T-cell (primary cell): ENCODE results near the gene HPN. TPM values are rescaled to one million over a fixed set of nuclear protein-coding genes. Genes with fewer than 3 reads are reported as not detected.

Source experiments
- ATAC-seq, 4 experiments: fragments of 200-7000 bp in 3 of 4; fragments of 150-1000 bp in 1 of 4; cut with Tn5 transposase; replicated peaks in 1 of 4; 1 replicate in 3 of 4; 2 replicates in 1 of 4; pipeline ENCODE4 v1.10.0; 2021; ENCODE audit warnings: moderate library complexity in 3 of 4, mild to moderate bottlenecking in 2 of 4, moderate number of reproducible peaks in 1 of 4
- CTCF ChIA-PET, 2 donors: fragments of 300-600 bp; sonication (Branson Sonifier 250); formaldehyde crosslinking; loops; one replicate each; lab custom pipeline; 2022; ENCODE audit warnings: antibody characterized with exemption in 2 of 2; lab: Charles Lee
- POLR2A ChIA-PET, 2 donors: fragments of 300-600 bp; sonication (Branson Sonifier 250); formaldehyde crosslinking; loops; one replicate each; lab custom pipeline; 2022; ENCODE audit warnings: antibody characterized with exemption in 2 of 2; lab: Charles Lee
- DNase-seq, 35 experiments: peaks; one replicate each; pipeline versions ENCODE4 v3.0.0 to v3.0.0-alpha.2; 2013 to 2023
- H3K27ac ChIP-seq: one replicate; pipeline ENCODE4 v1.5.1; 2013; ENCODE audit warnings: low read length
- H3K27me3 ChIP-seq, 2 experiments: replicated peaks in 1 of 2; 1 replicate in 1 of 2; 2 replicates in 1 of 2; pipeline versions ENCODE4 v1.6.1 to v1.7.0; 2013; ENCODE audit warnings: low read length in 1 of 2, mixed read lengths in 1 of 2; ENCODE audit not compliant: control insufficient read depth in 2 of 2, insufficient read depth in 2 of 2; ENCODE audit errors: extremely low read depth in 1 of 2
- H3K36me3 ChIP-seq, 2 donors: 1 replicate in 1 of 2; 2 replicates in 1 of 2; pipeline versions ENCODE4 v1.6.1 to v1.7.0; 2013; ENCODE audit warnings: low read length in 1 of 2; ENCODE audit not compliant: control insufficient read depth in 2 of 2, insufficient read depth in 1 of 2; ENCODE audit errors: extremely low read depth in 1 of 2
- H3K4me1 ChIP-seq, 2 experiments: 1 replicate in 1 of 2; 2 replicates in 1 of 2; pipeline versions ENCODE4 v1.6.1 to v1.7.0; 2013; ENCODE audit warnings: low read length in 2 of 2, mixed read lengths in 1 of 2; ENCODE audit not compliant: insufficient read depth in 2 of 2, control insufficient read depth in 1 of 2; ENCODE audit errors: extremely low read depth in 1 of 2
- H3K4me3 ChIP-seq, 2 donors: 1 replicate in 1 of 2; 2 replicates in 1 of 2; pipeline versions ENCODE4 v1.5.1 to v1.7.0; 2013; ENCODE audit warnings: mild to moderate bottlenecking in 2 of 2, low read length in 1 of 2, moderate library complexity in 1 of 2; ENCODE audit not compliant: control insufficient read depth in 1 of 2; ENCODE audit errors: extremely low read depth in 1 of 2
- H3K9me3 ChIP-seq: 2 replicates; pipeline ENCODE4 v1.7.0; 2013
- H3K27ac Mint-ChIP-seq, 2 donors: one replicate each; pipeline ENCODE4 v1.8.0; 2020 to 2021; ENCODE audit warnings: mild to moderate bottlenecking in 2 of 2, mixed read lengths in 2 of 2
- H3K27me3 Mint-ChIP-seq, 2 donors: one replicate each; pipeline ENCODE4 v1.8.0; 2021 to 2022; ENCODE audit warnings: mixed read lengths in 2 of 2
- H3K36me3 Mint-ChIP-seq: one replicate; pipeline ENCODE4 v1.8.0; 2021; ENCODE audit warnings: mixed read lengths
- H3K4me1 Mint-ChIP-seq, 3 donors: one replicate each; pipeline ENCODE4 v1.8.0; 2020 to 2022; ENCODE audit warnings: mixed read lengths in 3 of 3, mild to moderate bottlenecking in 1 of 3
- H3K4me3 Mint-ChIP-seq, 3 donors: one replicate each; pipeline ENCODE4 v1.8.0; 2020 to 2022; ENCODE audit warnings: mild to moderate bottlenecking in 3 of 3, mixed read lengths in 3 of 3, moderate library complexity in 3 of 3
- H3K9me3 Mint-ChIP-seq, 3 donors: one replicate each; pipeline ENCODE4 v1.8.0; 2020 to 2022; ENCODE audit warnings: mixed read lengths in 3 of 3
- WGBS: methylation state at CpG from one replicate; pipeline ENCODE4 v1.1.5; 2013; ENCODE audit warnings: missing lambda C conversion rate; ENCODE audit not compliant: insufficient coverage; 5-methylcytosine and 5-hydroxymethylcytosine counted together
- total RNA-seq, 35 experiments: library from RNA in 6 of 35; stranded (reverse) in 6 of 35; fragments of 120-200 nt in 1 of 35; gene quantifications; one replicate each; pipeline versions ENCODE4 v1.2.1 to v1.2.4 and lab custom pipeline; 2013 to 2026

HPN gene
- total RNA-seq, 5 donors from 2014 or later (not counting 1 experiment from before 2014, with no cell fraction given): 0.41 to 0.51 (median 0.46) TPM; not detected in 2

GRCh38 chr19:35066691-35067563 is 25.4 kb downstream of the HPN start:
- no peaks in the 10 kb centered on the region for H3K36me3 Mint-ChIP-seq
- H3K27ac ChIP-seq: no peak overlapping the region
- no peak overlapping the region for H3K4me3 Mint-ChIP-seq

GRCh38 chr19:35068941-35069634 is 27.6 kb downstream of the HPN start:
- Mint-ChIP-seq H3K9me3 (no peaks in the 10 kb centered on the region), H3K4me3 (no peak overlapping the region), H3K27me3 (no peaks in the 10 kb centered on the region), H3K36me3 (no peaks in the 10 kb centered on the region), H3K27ac (no peak overlapping the region), H3K4me1 (peaks cover 0 to 9% (median 4%) of the 10 kb centered on the region in 3 donors)
- ATAC-seq (no peak), DNase-seq (no peak)
- H3K4me1 ChIP-seq: peaks cover 0 to 8% of the 10 kb centered on the region in 2 experiments
- H3K36me3 ChIP-seq: no peaks in the 10 kb centered on the region
- POLR2A ChIA-PET: no interaction called here
- H3K9me3 ChIP-seq: no peaks in the 10 kb centered on the region
- WGBS: 88% methylated on average over 3 of the region's 10 CpGs
- H3K4me3 ChIP-seq: no peak overlapping the region
- peaks cover 0 to 5% of the 10 kb centered on the region in 2 experiments for H3K27me3 ChIP-seq
- CTCF ChIA-PET: interaction anchor here in 1 of 2 donors (1.8 kb wide), 1 partner anchor 72 kb away, joined by 8 read pairs; no protein-coding TSS in a partner anchor
- no peak overlapping the region for H3K27ac ChIP-seq

More at GRCh38 chr19:35066691-35067563, 25.4 kb downstream of the HPN start:
- peak; percentile 88 to 97 (median 94) for ATAC-seq
- DNase-seq: peak; percentile 73 to 93 (median 85)
- Histone ChIP-seq H3K9me3 (no peaks in the 10 kb centered on the region), H3K36me3 (no peaks in the 10 kb centered on the region), H3K4me1 (peaks cover 0 to 8% of the 10 kb centered on the region in 2 experiments), H3K27me3 (peaks cover 0 to 8% of the 10 kb centered on the region in 2 experiments), H3K4me3 (no peak overlapping the region)
- ChIA-PET POLR2A (interaction anchor here in 1 of 2 donors (0.6 kb wide), 2 partner anchors 111 to 145 kb away, joined by 3 to 6 read pairs; no protein-coding TSS in a partner anchor), CTCF (interaction anchor here (0.6 to 1.2 kb wide), 6 partner anchors 10 to 81 kb away, joined by 3 to 5 read pairs (median 4); no protein-coding TSS in a partner anchor)
- H3K4me1 Mint-ChIP-seq: peaks cover 0 to 9% (median 4%) of the 10 kb centered on the region in 3 donors
- H3K27me3 Mint-ChIP-seq: no peaks in the 10 kb centered on the region
- WGBS: 19% methylated on average over 9 of the region's 14 CpGs
- H3K27ac Mint-ChIP-seq: no peak overlapping the region
- no peaks in the 10 kb centered on the region for H3K9me3 Mint-ChIP-seq

- Mint-ChIP-seq H3K9me3 (no peaks in the 10 kb centered on the region), H3K36me3 (no peaks in the 10 kb centered on the region), H3K27me3 (no peaks in the 10 kb centered on the region), H3K4me1 (peaks cover 0 to 9% (median 4%) of the 10 kb centered on the region in 3 donors), H3K27ac (no peak overlapping the region), H3K4me3 (no peak overlapping the region)
- POLR2A ChIA-PET: no interaction called here
- no CpG with 5 or more reads among the region's 1 CpG for whole genome bisulfite sequencing
- ATAC-seq: no peak
- H3K27ac ChIP-seq: no peak overlapping the region
- no peak for DNase-seq
- no peaks in the 10 kb centered on the region for H3K9me3 ChIP-seq
- CTCF ChIA-PET: interaction anchor here in 1 of 2 donors (1.8 kb wide), 1 partner anchor 72 kb away, joined by 8 read pairs; no protein-coding TSS in a partner anchor
- H3K4me1 ChIP-seq: peaks cover 0 to 8% of the 10 kb centered on the region in 2 experiments
- H3K4me3 ChIP-seq: no peak overlapping the region
- H3K27me3 ChIP-seq: peaks cover 0 to 4% of the 10 kb centered on the region in 2 experiments
- H3K36me3 ChIP-seq: no peaks in the 10 kb centered on the region
Observed at GRCh38 chr19:35069696-35070095, 28.2 kb downstream of the HPN start.

- CTCF ChIA-PET: interaction anchor here in 1 of 2 donors (1.8 kb wide), 1 partner anchor 71 kb away, joined by 8 read pairs; no protein-coding TSS in a partner anchor
- H3K36me3 ChIP-seq: no peaks in the 10 kb centered on the region
- 88% methylated on average over 3 of the region's 3 CpGs for WGBS
Observed at GRCh38 chr19:35070471-35070870, 28.9 kb downstream of the HPN start.

GRCh38 chr19:35073516-35073915 is 32.0 kb downstream of the HPN start:
- peaks cover 0 to 6% of the 10 kb centered on the region in 2 experiments for H3K27me3 ChIP-seq
- ChIA-PET POLR2A (no interaction called here), CTCF (no interaction called here)
- Mint-ChIP-seq H3K4me1 (peaks cover 0 to 3% (median 0%) of the 10 kb centered on the region in 3 donors), H3K4me3 (no peak overlapping the region), H3K36me3 (no peaks in the 10 kb centered on the region), H3K27ac (no peak overlapping the region), H3K27me3 (peaks cover 0 to 3% of the 10 kb centered on the region in 2 donors), H3K9me3 (no peaks in the 10 kb centered on the region)
- H3K9me3 ChIP-seq: no peaks in the 10 kb centered on the region
- no peak overlapping the region for H3K4me3 ChIP-seq
- no peaks in the 10 kb centered on the region for H3K36me3 ChIP-seq
- DNase-seq (no peak), ATAC-seq (no peak)
- WGBS: 88% methylated on average over 8 of the region's 10 CpGs
- H3K4me1 ChIP-seq: peaks cover 0 to 4% of the 10 kb centered on the region in 2 experiments
- no peak overlapping the region for H3K27ac ChIP-seq

More at GRCh38 chr19:35070471-35070870, 28.9 kb downstream of the HPN start:
- no peaks in the 10 kb centered on the region for H3K27me3 Mint-ChIP-seq
- no peaks in the 10 kb centered on the region for H3K9me3 Mint-ChIP-seq
- no peak overlapping the region for H3K4me3 Mint-ChIP-seq
- Histone ChIP-seq H3K4me1 (peaks cover 0 to 8% of the 10 kb centered on the region in 2 experiments), H3K27ac (no peak overlapping the region), H3K4me3 (peak overlapping the region in 1 of 2 donors; percentile 10), H3K9me3 (no peaks in the 10 kb centered on the region), H3K27me3 (no peaks in the 10 kb centered on the region)
- POLR2A ChIA-PET: no interaction called here
- DNase-seq (no peak), ATAC-seq (no peak)
- H3K4me1 Mint-ChIP-seq: peaks cover 0 to 12% (median 4%) of the 10 kb centered on the region in 3 donors
- no peaks in the 10 kb centered on the region for H3K36me3 Mint-ChIP-seq
- no peak overlapping the region for H3K27ac Mint-ChIP-seq

- no peaks in the 10 kb centered on the region for H3K36me3 Mint-ChIP-seq
- H3K4me1 Mint-ChIP-seq: peaks cover 0 to 3% (median 3%) of the 10 kb centered on the region in 3 donors
- Histone ChIP-seq H3K9me3 (no peaks in the 10 kb centered on the region), H3K4me3 (no peak overlapping the region), H3K27ac (no peak overlapping the region), H3K36me3 (no peaks in the 10 kb centered on the region), H3K27me3 (peaks cover 0 to 6% of the 10 kb centered on the region in 2 experiments), H3K4me1 (peaks cover 0 to 4% of the 10 kb centered on the region in 2 experiments)
- no peak overlapping the region for H3K27ac Mint-ChIP-seq
- DNase-seq (no peak), ATAC-seq (no peak)
- ChIA-PET POLR2A (no interaction called here), CTCF (no interaction called here)
- H3K27me3 Mint-ChIP-seq: peaks cover 0 to 8% of the 10 kb centered on the region in 2 donors
- H3K9me3 Mint-ChIP-seq: no peaks in the 10 kb centered on the region
- H3K4me3 Mint-ChIP-seq: no peak overlapping the region
- WGBS: 70% methylated on average over 2 of the region's 8 CpGs
Observed at GRCh38 chr19:35073941-35074340, 32.4 kb downstream of the HPN start.
